ENCODE results near the gene POLR2M. TPM values are rescaled to one million over a fixed set of nuclear protein-coding genes. Genes with fewer than 3 reads are reported as not detected.

The POLR2M gene
- total RNA-seq, 6 experiments from 2014 or later = 10.9 to 31.4 (median 19.7) TPM

DNA sequence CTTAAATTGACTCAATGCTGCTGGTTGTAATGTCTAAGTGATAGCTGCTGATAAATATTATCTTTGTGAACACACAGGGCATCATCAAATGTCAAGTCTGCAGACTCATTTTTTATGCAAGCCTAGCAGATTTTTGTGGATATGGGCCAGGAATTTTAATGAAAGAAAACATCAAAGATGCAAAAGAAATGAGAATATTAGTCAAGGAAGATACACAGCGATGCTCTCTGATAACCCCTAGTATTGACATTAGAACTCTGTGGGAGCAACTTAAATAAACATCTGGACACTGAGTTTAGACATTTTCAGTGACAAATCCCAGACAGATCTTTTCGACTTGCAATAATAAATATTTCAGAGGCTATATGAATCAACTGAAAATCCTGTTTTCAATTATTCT is 28.3 kb downstream of the POLR2M start:
- DNase-seq (no peak), ATAC-seq (no peak)
- TF ChIP-seq POLR2A (IDR thresholded peaks at IDR 0.05) = no peak
- TF ChIP-seq, protein P1, sequence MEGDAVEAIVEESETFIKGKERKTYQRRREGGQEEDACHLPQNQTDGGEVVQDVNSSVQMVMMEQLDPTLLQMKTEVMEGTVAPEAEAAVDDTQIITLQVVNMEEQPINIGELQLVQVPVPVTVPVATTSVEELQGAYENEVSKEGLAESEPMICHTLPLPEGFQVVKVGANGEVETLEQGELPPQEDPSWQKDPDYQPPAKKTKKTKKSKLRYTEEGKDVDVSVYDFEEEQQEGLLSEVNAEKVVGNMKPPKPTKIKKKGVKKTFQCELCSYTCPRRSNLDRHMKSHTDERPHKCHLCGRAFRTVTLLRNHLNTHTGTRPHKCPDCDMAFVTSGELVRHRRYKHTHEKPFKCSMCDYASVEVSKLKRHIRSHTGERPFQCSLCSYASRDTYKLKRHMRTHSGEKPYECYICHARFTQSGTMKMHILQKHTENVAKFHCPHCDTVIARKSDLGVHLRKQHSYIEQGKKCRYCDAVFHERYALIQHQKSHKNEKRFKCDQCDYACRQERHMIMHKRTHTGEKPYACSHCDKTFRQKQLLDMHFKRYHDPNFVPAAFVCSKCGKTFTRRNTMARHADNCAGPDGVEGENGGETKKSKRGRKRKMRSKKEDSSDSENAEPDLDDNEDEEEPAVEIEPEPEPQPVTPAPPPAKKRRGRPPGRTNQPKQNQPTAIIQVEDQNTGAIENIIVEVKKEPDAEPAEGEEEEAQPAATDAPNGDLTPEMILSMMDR (IDR thresholded peaks at IDR 0.05) = no peak
- H3K4me1 ChIP-seq = no peaks in the 10 kb centered on the region
- H3K9me3 ChIP-seq = no peaks in the 10 kb centered on the region
- H3K27ac ChIP-seq = no peak overlapping the region
- WGBS (ENCODE audit: insufficient coverage, low coverage, low lambda C conversion rate, missing lambda C conversion rate) = 40% methylated on average over 2 of the region's 2 CpGs
- H3K36me3 ChIP-seq = no peaks in the 10 kb centered on the region
- no peak overlapping the region for H3K4me3 ChIP-seq
- H3K27me3 ChIP-seq = no peaks in the 10 kb centered on the region
- intact Hi-C loops (cut with DNase I) = loop anchor here in 1 of 2 donors (5.0 kb wide), 1 partner anchor 332 kb away; the partner anchor contains the start of gene ALDH1A2

DNA sequence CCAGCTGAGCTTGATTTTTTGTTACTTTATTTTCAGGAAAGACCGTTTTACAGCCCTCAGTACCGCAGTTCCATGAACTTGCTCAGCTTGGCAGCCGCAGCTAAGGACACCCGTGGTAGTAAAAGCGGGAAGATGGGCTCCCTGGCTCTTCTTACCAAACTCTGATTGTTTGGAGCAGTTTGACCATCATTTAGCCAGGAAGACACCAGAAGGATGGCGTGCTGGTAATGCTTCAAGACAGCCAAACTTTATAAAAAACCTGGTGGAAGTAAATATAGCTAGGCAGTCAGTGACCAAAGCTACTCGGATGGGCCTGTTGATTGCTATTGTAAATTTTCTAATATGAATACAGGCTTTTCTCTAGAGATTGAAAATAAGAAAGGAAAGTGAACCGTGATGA is 28.9 kb downstream of the POLR2M start:
- no peak for ATAC-seq
- TF ChIP-seq, protein P1 (IDR thresholded peaks at IDR 0.05) = no peak
- no peak for TF ChIP-seq POLR2A (IDR thresholded peaks at IDR 0.05)
- H3K27ac ChIP-seq = no peak overlapping the region
- H3K9me3 ChIP-seq = no peaks in the 10 kb centered on the region
- no peak overlapping the region for H3K4me3 ChIP-seq
- no peaks in the 10 kb centered on the region for H3K27me3 ChIP-seq
- no peaks in the 10 kb centered on the region for H3K4me1 ChIP-seq
- H3K36me3 ChIP-seq = no peaks in the 10 kb centered on the region
- intact Hi-C loops (cut with DNase I) = no loop called here
- DNase-seq = no peak
- WGBS (ENCODE audit: insufficient coverage, low coverage, low lambda C conversion rate, missing lambda C conversion rate) = 84% methylated on average over 8 of the region's 8 CpGs

DNA sequence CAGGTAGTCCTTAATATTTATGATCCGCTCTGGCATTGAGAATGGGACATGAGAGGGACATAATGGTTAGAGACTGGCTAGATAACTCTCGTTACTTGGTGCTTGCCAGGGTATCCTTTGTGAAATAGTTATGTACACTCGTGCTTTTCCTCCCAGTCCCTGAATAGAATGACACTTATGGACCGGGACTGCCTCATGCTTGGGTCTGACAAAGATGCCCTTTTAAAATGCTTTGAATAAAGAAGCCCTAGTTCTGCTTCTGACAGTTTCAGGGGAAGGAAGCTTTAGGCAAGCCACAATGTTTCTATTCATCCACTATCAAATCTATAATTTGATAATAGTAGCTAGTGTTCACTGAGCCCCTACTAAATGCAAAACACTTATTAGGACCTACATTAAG is 29.4 kb downstream of the POLR2M start:
- H3K36me3 ChIP-seq = no peaks in the 10 kb centered on the region
- H3K4me1 ChIP-seq = no peaks in the 10 kb centered on the region
- H3K4me3 ChIP-seq = no peak overlapping the region
- intact Hi-C loops (cut with DNase I) = no loop called here
- no peaks in the 10 kb centered on the region for H3K27me3 ChIP-seq
- no peak overlapping the region for H3K27ac ChIP-seq
- TF ChIP-seq POLR2A (IDR thresholded peaks at IDR 0.05) = no peak
- TF ChIP-seq, protein P1 (IDR thresholded peaks at IDR 0.05) = no peak
- ATAC-seq (no peak), DNase-seq (no peak)
- H3K9me3 ChIP-seq = no peaks in the 10 kb centered on the region
- WGBS (ENCODE audit: insufficient coverage, low coverage, low lambda C conversion rate, missing lambda C conversion rate) = 93% methylated on average over 4 of the region's 4 CpGs

DNA sequence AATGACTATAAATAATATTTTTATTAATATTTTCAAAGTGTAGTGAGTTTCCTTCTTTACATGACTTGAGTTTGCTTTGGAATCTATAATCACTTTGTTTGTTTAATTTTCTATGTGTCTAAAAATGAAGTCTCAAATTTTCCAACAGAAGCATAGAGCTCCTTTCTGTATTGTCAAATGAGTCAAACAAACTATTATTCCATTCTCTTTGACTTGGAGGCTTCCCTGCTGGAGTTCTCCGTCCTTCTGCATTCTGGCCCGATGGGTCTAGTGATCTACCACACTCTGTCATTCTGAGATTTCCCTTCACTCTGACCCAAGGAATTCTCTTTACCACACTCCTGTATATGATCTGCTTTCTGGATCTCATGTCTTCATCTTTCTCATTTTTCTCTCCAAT is 30.1 kb downstream of the POLR2M start:
- no peaks in the 10 kb centered on the region for H3K9me3 ChIP-seq
- H3K4me3 ChIP-seq = no peak overlapping the region
- WGBS (ENCODE audit: insufficient coverage, low coverage, low lambda C conversion rate, missing lambda C conversion rate) = 90% methylated on average over 2 of the region's 2 CpGs
- H3K27ac ChIP-seq = no peak overlapping the region
- H3K36me3 ChIP-seq = no peaks in the 10 kb centered on the region
- H3K27me3 ChIP-seq = no peaks in the 10 kb centered on the region
- DNase-seq = no peak
- intact Hi-C loops (cut with DNase I) = no loop called here
- no peaks in the 10 kb centered on the region for H3K4me1 ChIP-seq
- no peak for TF ChIP-seq POLR2A (IDR thresholded peaks at IDR 0.05)
- TF ChIP-seq, protein P1 (IDR thresholded peaks at IDR 0.05) = no peak
- ATAC-seq = no peak

DNA sequence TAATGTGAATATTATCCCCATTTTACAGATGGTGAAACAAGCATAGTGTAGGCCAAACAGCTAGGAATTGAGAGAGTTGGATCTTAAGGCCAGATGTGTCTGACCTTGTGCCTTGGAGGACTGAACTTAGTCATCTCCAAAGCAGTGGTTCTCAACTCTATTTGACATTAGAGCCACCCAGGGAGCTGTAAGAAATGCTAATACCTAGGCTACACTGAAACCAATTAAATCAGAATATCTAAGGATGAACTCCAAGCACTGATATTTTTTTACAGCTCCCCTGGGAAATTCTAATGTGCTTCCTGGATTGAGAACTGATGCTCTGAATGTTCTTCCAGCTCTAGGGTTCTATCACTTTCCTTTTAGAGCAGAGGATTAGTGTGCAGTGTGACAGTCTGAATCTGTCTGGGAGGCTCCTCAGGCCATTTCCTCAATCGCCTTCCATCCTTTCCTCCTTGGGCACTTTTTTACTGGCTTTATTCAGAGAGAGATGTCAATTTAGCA is 32.3 kb downstream of the POLR2M start:
- no peak overlapping the region for H3K4me3 ChIP-seq
- H3K4me1 ChIP-seq = no peaks in the 10 kb centered on the region
- no peak overlapping the region for H3K27ac ChIP-seq
- no peaks in the 10 kb centered on the region for H3K9me3 ChIP-seq
- intact Hi-C loops (cut with DNase I) = no loop called here
- no peak for TF ChIP-seq POLR2A (IDR thresholded peaks at IDR 0.05)
- TF ChIP-seq, protein P1 (IDR thresholded peaks at IDR 0.05) = no peak
- H3K27me3 ChIP-seq = no peaks in the 10 kb centered on the region
- no peaks in the 10 kb centered on the region for H3K36me3 ChIP-seq
- DNase-seq = no peak
- no peak for ATAC-seq
- WGBS (ENCODE audit: insufficient coverage, low coverage, low lambda C conversion rate, missing lambda C conversion rate) = 70% methylated on average over 1 of the region's 1 CpG
